ENCODE measurements around the gene CTDNEP1. TPM values are rescaled to one million over a fixed set of nuclear protein-coding genes. Genes with fewer than 3 reads are reported as not detected.
A peak's percentile ranks its signal among the peaks of the same experiment; 100 is the strongest.

CTDNEP1 gene
- polyA plus RNA-seq, 2 of the 4 experiments (the other 2 are of a cell fraction), result 145 to 161 TPM

- ChIA-PET POLR2A (no interaction called here), CTCF (interaction anchor here (1.1 to 4.3 kb wide), 4 partner anchors 18 to 34 kb away, joined by 3 to 52 read pairs (median 4); partner anchors contain the start of gene SLC2A4)
- Histone ChIP-seq H3K27ac (peak within 1 kb of the TSS; percentile 73 to 83), H3K4me2 (peak within 1 kb of the TSS; percentile 79), H3K4me3 (no peak within 1 kb of the TSS), H3K4me1 (peaks cover 65% of the 10 kb centered on the region), H3K9me3 (no peaks in the 10 kb centered on the region)
- 90% methylated on average over 64 of the region's 64 CpGs for WGBS (ENCODE audit: missing lambda C conversion rate)
- ATAC-seq, result no peak
- TF ChIP-seq CEBPB (IDR thresholded peaks at IDR 0.05) (no peak), FOXS1 (CRISPR knock-in tag; IDR thresholded peaks at IDR 0.05) (no peak), GATA3 (IDR thresholded peaks at IDR 0.05; ENCODE audit: borderline replicate concordance) (no peak), KDM1A (IDR thresholded peaks at IDR 0.05; ENCODE audit: low read depth) (no peak), CBX8 (IDR thresholded peaks at IDR 0.05) (no peak), RARB (CRISPR knock-in tag; IDR thresholded peaks at IDR 0.05) (no peak), TFCP2L1 (CRISPR knock-in tag; IDR thresholded peaks at IDR 0.05) (no peak), EP300 (IDR thresholded peaks at IDR 0.05) (no peak)
- no peak for DNase-seq (ENCODE audit: low read depth in 1 of 2, low spot score in 1 of 2)
- no peak for FAIRE-seq
Measured at GRCh38 chr17:7262192-7262934, 10.8 kb upstream of the CTDNEP1 start, which contains the start of gene CLDN7. CLDN7 (minus strand) TSS chr17:7262478; CDS start chr17:7262043, 435 bp downstream.

DNA sequence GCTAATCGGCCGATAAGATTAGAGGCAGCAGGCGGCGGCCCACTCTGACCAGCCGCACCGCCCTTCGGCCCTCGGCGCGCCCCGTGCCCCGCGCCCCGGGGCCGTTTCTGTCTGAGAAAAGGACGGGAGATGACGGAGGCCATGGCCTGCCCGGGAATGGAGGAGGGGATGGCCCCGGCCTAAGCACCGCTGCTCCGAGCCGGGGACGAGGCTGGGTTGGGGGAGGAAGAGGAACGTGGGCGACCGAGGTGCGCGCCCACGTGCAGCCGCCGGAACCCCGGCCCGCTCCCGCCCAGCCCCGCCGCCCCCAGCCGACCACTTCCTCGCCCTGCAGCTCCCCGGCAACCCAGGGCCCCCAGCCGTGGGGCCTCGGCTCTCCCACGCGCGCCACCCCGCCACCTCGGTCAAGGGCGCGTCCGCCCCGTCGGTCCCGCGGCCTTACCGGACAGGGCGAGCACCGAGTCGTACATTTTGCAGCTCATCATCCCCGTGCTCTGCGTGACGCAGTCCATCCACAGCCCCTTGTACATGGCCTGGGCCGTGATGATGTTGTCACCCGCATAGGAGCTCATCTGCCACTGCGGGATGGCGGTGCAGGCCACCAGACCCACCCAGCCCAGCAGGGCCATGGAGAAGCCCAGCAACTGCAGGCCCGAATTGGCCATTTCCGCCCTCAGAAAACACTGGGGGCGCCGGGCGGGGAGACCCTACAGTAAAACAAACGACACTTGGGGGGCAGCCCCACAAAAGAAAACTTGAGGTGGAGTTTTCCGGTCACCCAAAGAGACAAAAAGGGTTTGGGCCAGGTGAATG, 10.1 kb upstream of the CTDNEP1 start:
- CTCF ChIA-PET, result interaction anchor here (1.2 kb wide), 1 partner anchor 35 kb away, joined by 4 read pairs; no protein-coding TSS in a partner anchor
- H3K27ac ChIP-seq, result no peak overlapping the region; a peak in 1 of 6 replicates
- no peak for DNase-seq (ENCODE audit: low read depth in 1 of 2, low spot score in 1 of 2)
- FAIRE-seq, result no peak
- WGBS (ENCODE audit: missing lambda C conversion rate), result 94% methylated on average over 65 of the region's 71 CpGs
- H3K4me1 ChIP-seq, result peaks cover 57% of the 10 kb centered on the region
- no peaks in the 10 kb centered on the region for H3K9me3 ChIP-seq
- H3K4me2 ChIP-seq, result no peak overlapping the region
- no peak overlapping the region for H3K4me3 ChIP-seq
- POLR2A ChIA-PET, result no interaction called here
- TF ChIP-seq TP53 (CRISPR knock-in tag; IDR thresholded peaks at IDR 0.05), result no peak
- TF ChIP-seq CEBPB (IDR thresholded peaks at IDR 0.05), result no peak
- TF ChIP-seq RARB (CRISPR knock-in tag; IDR thresholded peaks at IDR 0.05), result no peak
- no peak for TF ChIP-seq RNF2 (IDR thresholded peaks at IDR 0.05; ENCODE audit: borderline replicate concordance, low read depth)
- no peak for TF ChIP-seq RAD21 (conservative IDR thresholded peaks at IDR 0.05 in 1 of 2, IDR thresholded peaks at IDR 0.05 in 1 of 2)
- no peak for TF ChIP-seq NR3C1 (IDR thresholded peaks at IDR 0.05)
- TF ChIP-seq MYC (IDR thresholded peaks at IDR 0.05; ENCODE audit: borderline replicate concordance, low read length), result no peak
- TF ChIP-seq CHD2 (IDR thresholded peaks at IDR 0.05; ENCODE audit: low read length, partially characterized antibody), result no peak
- no peak for TF ChIP-seq HOXA7 (CRISPR knock-in tag; IDR thresholded peaks at IDR 0.05)
- no peak for TF ChIP-seq MAFK (IDR thresholded peaks at IDR 0.05; ENCODE audit: partially characterized antibody)
- no peak for TF ChIP-seq EHF (CRISPR knock-in tag; IDR thresholded peaks at IDR 0.05)
- TF ChIP-seq REST (IDR thresholded peaks at IDR 0.05), result no peak
- TF ChIP-seq JUNB (IDR thresholded peaks at IDR 0.05), result no peak
- TF ChIP-seq PHF8 (IDR thresholded peaks at IDR 0.05; ENCODE audit: borderline replicate concordance, low read depth), result no peak
- TF ChIP-seq NPAS2 (CRISPR knock-in tag; IDR thresholded peaks at IDR 0.05; ENCODE audit: borderline replicate concordance), result no peak
- no peak for TF ChIP-seq PBX3 (IDR thresholded peaks at IDR 0.05)
- no peak for TF ChIP-seq MAZ (IDR thresholded peaks at IDR 0.05; ENCODE audit: borderline replicate concordance, low read depth, low read length)
- TF ChIP-seq FOSL2 (IDR thresholded peaks at IDR 0.05), result no peak
- no peak for TF ChIP-seq FOSL2 (CRISPR knock-in tag; IDR thresholded peaks at IDR 0.05)
- no peak for TF ChIP-seq CBX8 (IDR thresholded peaks at IDR 0.05)
- no peak for ATAC-seq
